ENCODE data around the gene DNM2.
A peak's percentile ranks its signal among the peaks of the same experiment; 100 is the strongest.

DNM2 gene

DNA sequence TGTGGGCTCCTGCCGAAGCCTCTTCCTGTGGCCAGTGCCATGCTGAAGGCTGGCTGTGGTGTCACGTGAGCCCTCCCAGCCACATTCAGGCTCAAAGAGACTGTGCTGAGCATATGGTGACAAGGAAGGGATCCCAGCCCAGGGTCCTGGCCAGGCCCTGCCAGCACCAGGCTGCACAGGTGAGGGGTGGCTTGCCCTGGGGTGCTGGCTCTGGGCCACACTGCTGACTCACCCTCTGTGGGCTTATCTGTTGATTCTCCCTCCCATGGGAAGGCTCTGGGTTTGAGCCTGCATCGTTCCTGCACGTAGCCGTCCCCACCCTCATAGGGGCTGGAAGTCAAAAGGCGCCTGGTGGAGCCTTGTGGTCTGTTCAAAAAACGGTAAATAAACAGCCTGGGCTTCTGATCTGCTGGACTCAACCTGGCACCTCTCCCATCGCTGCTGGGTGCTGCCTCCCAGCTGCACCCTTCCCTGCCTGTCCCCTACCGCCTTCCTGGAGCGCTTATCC lies 31.1 kb downstream of the DNM2 start (continued):
- TF ChIP-seq, protein P1, sequence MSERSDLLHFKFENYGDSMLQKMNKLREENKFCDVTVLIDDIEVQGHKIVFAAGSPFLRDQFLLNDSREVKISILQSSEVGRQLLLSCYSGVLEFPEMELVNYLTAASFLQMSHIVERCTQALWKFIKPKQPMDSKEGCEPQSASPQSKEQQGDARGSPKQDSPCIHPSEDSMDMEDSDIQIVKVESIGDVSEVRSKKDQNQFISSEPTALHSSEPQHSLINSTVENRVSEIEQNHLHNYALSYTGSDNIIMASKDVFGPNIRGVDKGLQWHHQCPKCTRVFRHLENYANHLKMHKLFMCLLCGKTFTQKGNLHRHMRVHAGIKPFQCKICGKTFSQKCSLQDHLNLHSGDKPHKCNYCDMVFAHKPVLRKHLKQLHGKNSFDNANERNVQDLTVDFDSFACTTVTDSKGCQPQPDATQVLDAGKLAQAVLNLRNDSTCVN (tag by site-specific recombination; optimal IDR thresholded peaks at IDR 0.05): no peak
- TF ChIP-seq, protein P2, sequence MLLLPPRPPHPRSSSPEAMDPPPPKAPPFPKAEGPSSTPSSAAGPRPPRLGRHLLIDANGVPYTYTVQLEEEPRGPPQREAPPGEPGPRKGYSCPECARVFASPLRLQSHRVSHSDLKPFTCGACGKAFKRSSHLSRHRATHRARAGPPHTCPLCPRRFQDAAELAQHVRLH (tag by site-specific recombination; IDR thresholded peaks at IDR 0.05): no peak
- TF ChIP-seq ZNF23 (tag by site-specific recombination; IDR thresholded peaks at IDR 0.05; ENCODE audit: borderline replicate concordance) (no peak), ZNF792 (tag by site-specific recombination; IDR thresholded peaks at IDR 0.05) (no peak), ZNF677 (tag by site-specific recombination; IDR thresholded peaks at IDR 0.05) (no peak), ZNF664 (tag by site-specific recombination; IDR thresholded peaks at IDR 0.05) (no peak), ZBTB7A (tag by site-specific recombination; IDR thresholded peaks at IDR 0.05; ENCODE audit: low read depth) (no peak), ZNF561 (tag by site-specific recombination; IDR thresholded peaks at IDR 0.05; ENCODE audit: borderline replicate concordance) (no peak), ZNF214 (tag by site-specific recombination; IDR thresholded peaks at IDR 0.05; ENCODE audit: borderline replicate concordance) (no peak), ZNF239 (tag by site-specific recombination; IDR thresholded peaks at IDR 0.05) (no peak), ZSCAN23 (tag by site-specific recombination; IDR thresholded peaks at IDR 0.05) (no peak), ZNF24 (tag by site-specific recombination; IDR thresholded peaks at IDR 0.05) (0 out of 2 replicates have a peak, but pooled peaks have one; percentile 36), ZNF121 (tag by site-specific recombination; IDR thresholded peaks at IDR 0.05) (no peak), KLF10 (tag by site-specific recombination; IDR thresholded peaks at IDR 0.05) (no peak), GLIS1 (tag by site-specific recombination; IDR thresholded peaks at IDR 0.05) (peak; percentile 92), ZNF544 (tag by site-specific recombination; IDR thresholded peaks at IDR 0.05) (no peak), ZNF529 (tag by site-specific recombination; IDR thresholded peaks at IDR 0.05; ENCODE audit: insufficient replicate concordance) (no peak)
- TF ChIP-seq, protein P3, sequence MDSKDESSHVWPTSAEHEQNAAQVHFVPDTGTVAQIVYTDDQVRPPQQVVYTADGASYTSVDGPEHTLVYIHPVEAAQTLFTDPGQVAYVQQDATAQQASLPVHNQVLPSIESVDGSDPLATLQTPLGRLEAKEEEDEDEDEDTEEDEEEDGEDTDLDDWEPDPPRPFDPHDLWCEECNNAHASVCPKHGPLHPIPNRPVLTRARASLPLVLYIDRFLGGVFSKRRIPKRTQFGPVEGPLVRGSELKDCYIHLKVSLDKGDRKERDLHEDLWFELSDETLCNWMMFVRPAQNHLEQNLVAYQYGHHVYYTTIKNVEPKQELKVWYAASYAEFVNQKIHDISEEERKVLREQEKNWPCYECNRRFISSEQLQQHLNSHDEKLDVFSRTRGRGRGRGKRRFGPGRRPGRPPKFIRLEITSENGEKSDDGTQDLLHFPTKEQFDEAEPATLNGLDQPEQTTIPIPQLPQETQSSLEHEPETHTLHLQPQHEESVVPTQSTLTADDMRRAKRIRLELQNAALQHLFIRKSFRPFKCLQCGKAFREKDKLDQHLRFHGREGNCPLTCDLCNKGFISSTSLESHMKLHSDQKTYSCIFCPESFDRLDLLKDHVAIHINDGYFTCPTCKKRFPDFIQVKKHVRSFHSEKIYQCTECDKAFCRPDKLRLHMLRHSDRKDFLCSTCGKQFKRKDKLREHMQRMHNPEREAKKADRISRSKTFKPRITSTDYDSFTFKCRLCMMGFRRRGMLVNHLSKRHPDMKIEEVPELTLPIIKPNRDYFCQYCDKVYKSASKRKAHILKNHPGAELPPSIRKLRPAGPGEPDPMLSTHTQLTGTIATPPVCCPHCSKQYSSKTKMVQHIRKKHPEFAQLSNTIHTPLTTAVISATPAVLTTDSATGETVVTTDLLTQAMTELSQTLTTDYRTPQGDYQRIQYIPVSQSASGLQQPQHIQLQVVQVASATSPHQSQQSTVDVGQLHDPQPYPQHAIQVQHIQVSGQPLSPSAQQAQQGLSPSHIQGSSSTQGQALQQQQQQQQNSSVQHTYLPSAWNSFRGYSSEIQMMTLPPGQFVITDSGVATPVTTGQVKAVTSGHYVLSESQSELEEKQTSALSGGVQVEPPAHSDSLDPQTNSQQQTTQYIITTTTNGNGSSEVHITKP (tag by site-specific recombination; IDR thresholded peaks at IDR 0.05): peak; percentile 68
- TF ChIP-seq, protein P4, sequence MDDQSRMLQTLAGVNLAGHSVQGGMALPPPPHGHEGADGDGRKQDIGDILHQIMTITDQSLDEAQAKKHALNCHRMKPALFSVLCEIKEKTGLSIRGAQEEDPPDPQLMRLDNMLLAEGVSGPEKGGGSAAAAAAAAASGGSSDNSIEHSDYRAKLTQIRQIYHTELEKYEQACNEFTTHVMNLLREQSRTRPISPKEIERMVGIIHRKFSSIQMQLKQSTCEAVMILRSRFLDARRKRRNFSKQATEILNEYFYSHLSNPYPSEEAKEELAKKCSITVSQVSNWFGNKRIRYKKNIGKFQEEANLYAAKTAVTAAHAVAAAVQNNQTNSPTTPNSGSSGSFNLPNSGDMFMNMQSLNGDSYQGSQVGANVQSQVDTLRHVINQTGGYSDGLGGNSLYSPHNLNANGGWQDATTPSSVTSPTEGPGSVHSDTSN (CRISPR knock-in tag; IDR thresholded peaks at IDR 0.05): no peak
- TF ChIP-seq, protein P5, sequence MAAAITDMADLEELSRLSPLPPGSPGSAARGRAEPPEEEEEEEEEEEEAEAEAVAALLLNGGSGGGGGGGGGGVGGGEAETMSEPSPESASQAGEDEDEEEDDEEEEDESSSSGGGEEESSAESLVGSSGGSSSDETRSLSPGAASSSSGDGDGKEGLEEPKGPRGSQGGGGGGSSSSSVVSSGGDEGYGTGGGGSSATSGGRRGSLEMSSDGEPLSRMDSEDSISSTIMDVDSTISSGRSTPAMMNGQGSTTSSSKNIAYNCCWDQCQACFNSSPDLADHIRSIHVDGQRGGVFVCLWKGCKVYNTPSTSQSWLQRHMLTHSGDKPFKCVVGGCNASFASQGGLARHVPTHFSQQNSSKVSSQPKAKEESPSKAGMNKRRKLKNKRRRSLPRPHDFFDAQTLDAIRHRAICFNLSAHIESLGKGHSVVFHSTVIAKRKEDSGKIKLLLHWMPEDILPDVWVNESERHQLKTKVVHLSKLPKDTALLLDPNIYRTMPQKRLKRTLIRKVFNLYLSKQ (tag by site-specific recombination; IDR thresholded peaks at IDR 0.05; ENCODE audit: borderline replicate concordance): no peak
- TF ChIP-seq, protein P6, sequence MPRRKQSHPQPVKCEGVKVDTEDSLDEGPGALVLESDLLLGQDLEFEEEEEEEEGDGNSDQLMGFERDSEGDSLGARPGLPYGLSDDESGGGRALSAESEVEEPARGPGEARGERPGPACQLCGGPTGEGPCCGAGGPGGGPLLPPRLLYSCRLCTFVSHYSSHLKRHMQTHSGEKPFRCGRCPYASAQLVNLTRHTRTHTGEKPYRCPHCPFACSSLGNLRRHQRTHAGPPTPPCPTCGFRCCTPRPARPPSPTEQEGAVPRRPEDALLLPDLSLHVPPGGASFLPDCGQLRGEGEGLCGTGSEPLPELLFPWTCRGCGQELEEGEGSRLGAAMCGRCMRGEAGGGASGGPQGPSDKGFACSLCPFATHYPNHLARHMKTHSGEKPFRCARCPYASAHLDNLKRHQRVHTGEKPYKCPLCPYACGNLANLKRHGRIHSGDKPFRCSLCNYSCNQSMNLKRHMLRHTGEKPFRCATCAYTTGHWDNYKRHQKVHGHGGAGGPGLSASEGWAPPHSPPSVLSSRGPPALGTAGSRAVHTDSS (tag by site-specific recombination; IDR thresholded peaks at IDR 0.05): no peak
- TF ChIP-seq, protein P7, sequence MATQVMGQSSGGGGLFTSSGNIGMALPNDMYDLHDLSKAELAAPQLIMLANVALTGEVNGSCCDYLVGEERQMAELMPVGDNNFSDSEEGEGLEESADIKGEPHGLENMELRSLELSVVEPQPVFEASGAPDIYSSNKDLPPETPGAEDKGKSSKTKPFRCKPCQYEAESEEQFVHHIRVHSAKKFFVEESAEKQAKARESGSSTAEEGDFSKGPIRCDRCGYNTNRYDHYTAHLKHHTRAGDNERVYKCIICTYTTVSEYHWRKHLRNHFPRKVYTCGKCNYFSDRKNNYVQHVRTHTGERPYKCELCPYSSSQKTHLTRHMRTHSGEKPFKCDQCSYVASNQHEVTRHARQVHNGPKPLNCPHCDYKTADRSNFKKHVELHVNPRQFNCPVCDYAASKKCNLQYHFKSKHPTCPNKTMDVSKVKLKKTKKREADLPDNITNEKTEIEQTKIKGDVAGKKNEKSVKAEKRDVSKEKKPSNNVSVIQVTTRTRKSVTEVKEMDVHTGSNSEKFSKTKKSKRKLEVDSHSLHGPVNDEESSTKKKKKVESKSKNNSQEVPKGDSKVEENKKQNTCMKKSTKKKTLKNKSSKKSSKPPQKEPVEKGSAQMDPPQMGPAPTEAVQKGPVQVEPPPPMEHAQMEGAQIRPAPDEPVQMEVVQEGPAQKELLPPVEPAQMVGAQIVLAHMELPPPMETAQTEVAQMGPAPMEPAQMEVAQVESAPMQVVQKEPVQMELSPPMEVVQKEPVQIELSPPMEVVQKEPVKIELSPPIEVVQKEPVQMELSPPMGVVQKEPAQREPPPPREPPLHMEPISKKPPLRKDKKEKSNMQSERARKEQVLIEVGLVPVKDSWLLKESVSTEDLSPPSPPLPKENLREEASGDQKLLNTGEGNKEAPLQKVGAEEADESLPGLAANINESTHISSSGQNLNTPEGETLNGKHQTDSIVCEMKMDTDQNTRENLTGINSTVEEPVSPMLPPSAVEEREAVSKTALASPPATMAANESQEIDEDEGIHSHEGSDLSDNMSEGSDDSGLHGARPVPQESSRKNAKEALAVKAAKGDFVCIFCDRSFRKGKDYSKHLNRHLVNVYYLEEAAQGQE (tag by site-specific recombination; IDR thresholded peaks at IDR 0.05): no peak
- TF ChIP-seq, protein P8, sequence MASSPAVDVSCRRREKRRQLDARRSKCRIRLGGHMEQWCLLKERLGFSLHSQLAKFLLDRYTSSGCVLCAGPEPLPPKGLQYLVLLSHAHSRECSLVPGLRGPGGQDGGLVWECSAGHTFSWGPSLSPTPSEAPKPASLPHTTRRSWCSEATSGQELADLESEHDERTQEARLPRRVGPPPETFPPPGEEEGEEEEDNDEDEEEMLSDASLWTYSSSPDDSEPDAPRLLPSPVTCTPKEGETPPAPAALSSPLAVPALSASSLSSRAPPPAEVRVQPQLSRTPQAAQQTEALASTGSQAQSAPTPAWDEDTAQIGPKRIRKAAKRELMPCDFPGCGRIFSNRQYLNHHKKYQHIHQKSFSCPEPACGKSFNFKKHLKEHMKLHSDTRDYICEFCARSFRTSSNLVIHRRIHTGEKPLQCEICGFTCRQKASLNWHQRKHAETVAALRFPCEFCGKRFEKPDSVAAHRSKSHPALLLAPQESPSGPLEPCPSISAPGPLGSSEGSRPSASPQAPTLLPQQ (tag by site-specific recombination; IDR thresholded peaks at IDR 0.05): peak; percentile 37; the same call in 1 of the 2 replicates
- TF ChIP-seq, protein P9, sequence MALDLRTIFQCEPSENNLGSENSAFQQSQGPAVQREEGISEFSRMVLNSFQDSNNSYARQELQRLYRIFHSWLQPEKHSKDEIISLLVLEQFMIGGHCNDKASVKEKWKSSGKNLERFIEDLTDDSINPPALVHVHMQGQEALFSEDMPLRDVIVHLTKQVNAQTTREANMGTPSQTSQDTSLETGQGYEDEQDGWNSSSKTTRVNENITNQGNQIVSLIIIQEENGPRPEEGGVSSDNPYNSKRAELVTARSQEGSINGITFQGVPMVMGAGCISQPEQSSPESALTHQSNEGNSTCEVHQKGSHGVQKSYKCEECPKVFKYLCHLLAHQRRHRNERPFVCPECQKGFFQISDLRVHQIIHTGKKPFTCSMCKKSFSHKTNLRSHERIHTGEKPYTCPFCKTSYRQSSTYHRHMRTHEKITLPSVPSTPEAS (tag by site-specific recombination; IDR thresholded peaks at IDR 0.05): no peak
